Measurements from ENCODE around the gene AHCY. TPM values are rescaled to one million over a fixed set of nuclear protein-coding genes. Genes with fewer than 3 reads are reported as not detected.
"Not testable (repeated sequence)": the region's sequence is repeated elsewhere in the genome, so short reads cannot be mapped to it uniquely, and the experiment has no call there.

AHCY gene
- total RNA-seq, 1 experiment from 2014 or later: 350 TPM

DNA sequence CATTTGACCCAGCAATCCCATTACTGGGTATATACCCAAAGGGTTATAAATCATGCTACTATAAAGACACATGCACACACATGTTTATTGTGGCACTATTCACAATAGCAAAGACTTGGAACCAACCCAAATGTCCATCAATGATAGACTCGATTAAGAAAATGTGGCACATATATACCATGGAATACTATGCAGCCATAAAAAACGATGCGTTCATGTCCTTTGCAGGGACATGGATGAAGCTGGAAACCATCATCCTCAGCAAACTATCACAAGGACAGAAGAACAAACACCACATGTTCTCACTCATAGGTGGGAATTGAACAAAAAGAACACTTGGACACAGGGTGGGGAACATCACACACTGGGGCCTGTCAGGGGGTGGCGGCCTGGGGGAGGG lies 25.1 kb upstream of the AHCY start:
- H3K79me2 ChIP-seq (ENCODE audit: insufficient read depth, low read length); H3K9ac ChIP-seq (ENCODE audit: low read length); H4K20me1 ChIP-seq (ENCODE audit: insufficient read depth); H3K9me3 ChIP-seq (ENCODE audit: control insufficient read depth in 1 of 2, insufficient read depth in 1 of 2, low read depth in 1 of 2, low read length in 2 of 2); H3K36me3 ChIP-seq (ENCODE audit: control insufficient read depth in 1 of 2, insufficient read depth in 2 of 2, low read length in 2 of 2); H2AFZ ChIP-seq (ENCODE audit: low read depth, low read length, poor library complexity, severe bottlenecking); H3K27me3 ChIP-seq (ENCODE audit: insufficient read depth, low read length); intact Hi-C loops (cut with micrococcal nuclease); ATAC-seq; H3K4me1 ChIP-seq (ENCODE audit: control insufficient read depth in 1 of 2, insufficient read depth in 2 of 2, low read length in 2 of 2); RAD21 ChIA-PET (ENCODE audit: low non-redundant PET in 1 of 2, low total read pairs in 2 of 2, uncharacterized antibody in 2 of 2, unreplicated experiment in 2 of 2); H3K4me3 ChIP-seq (replicated peaks in 1 of 2; ENCODE audit: low read depth in 1 of 2, low read length in 2 of 2); POLR2A ChIA-PET; DNase-seq (ENCODE audit: low read depth, low spot score); BruUV-seq (replicated peaks); H3K27ac ChIP-seq (ENCODE audit: low read depth, low read length); H3K9me2 ChIP-seq (ENCODE audit: insufficient read depth); CTCF ChIA-PET; H3K4me2 ChIP-seq (ENCODE audit: low read length): not testable (repeated sequence)

DNA sequence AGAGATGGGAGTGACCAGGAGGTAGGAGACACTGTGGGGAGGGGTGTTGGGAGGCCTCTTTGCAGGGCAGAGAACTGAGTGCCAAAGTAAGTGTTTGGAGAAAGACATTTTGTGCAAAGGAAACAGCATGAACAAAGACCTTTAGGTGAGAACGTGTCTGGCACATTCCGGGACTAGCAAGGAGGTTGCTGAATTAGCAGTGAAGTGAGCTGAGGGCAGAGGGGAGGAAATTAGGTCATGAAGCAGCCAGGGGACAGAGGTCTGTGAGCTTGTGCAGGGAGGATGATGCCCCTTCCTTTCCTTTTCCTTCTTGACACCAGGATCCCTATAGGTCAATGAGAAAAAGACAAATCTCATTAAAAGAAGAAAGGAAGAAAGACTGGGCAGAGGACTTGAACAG lies 21.4 kb upstream of the AHCY start:
- Histone ChIP-seq H3K36me3 (ENCODE audit: control insufficient read depth in 1 of 2, insufficient read depth in 2 of 2, low read length in 2 of 2) (no peaks in the 10 kb centered on the region), H4K20me1 (ENCODE audit: insufficient read depth) (no peaks in the 10 kb centered on the region), H3K4me2 (ENCODE audit: low read length) (no peak overlapping the region), H3K27me3 (ENCODE audit: insufficient read depth, low read length) (no peaks in the 10 kb centered on the region), H3K9me3 (ENCODE audit: control insufficient read depth in 1 of 2, insufficient read depth in 1 of 2, low read depth in 1 of 2, low read length in 2 of 2) (no peaks in the 10 kb centered on the region), H3K4me3 (replicated peaks in 1 of 2; ENCODE audit: low read depth in 1 of 2, low read length in 2 of 2) (no peak overlapping the region), H2AFZ (ENCODE audit: low read depth, low read length, poor library complexity, severe bottlenecking) (no peak overlapping the region), H3K27ac (ENCODE audit: low read depth, low read length) (no peak overlapping the region), H3K9me2 (ENCODE audit: insufficient read depth) (no peaks in the 10 kb centered on the region), H3K79me2 (ENCODE audit: insufficient read depth, low read length) (no peaks in the 10 kb centered on the region), H3K4me1 (ENCODE audit: control insufficient read depth in 1 of 2, insufficient read depth in 2 of 2, low read length in 2 of 2) (0 out of 4 replicates have a peak, but pooled peaks cover 0 to 10% of the 10 kb centered on the region in 2 experiments), H3K9ac (ENCODE audit: low read length) (no peak overlapping the region)
- CTCF ChIA-PET: no interaction called here
- DNase-seq (ENCODE audit: low read depth, low spot score): no peak
- no peak for ATAC-seq
- TF ChIP-seq, protein P1, sequence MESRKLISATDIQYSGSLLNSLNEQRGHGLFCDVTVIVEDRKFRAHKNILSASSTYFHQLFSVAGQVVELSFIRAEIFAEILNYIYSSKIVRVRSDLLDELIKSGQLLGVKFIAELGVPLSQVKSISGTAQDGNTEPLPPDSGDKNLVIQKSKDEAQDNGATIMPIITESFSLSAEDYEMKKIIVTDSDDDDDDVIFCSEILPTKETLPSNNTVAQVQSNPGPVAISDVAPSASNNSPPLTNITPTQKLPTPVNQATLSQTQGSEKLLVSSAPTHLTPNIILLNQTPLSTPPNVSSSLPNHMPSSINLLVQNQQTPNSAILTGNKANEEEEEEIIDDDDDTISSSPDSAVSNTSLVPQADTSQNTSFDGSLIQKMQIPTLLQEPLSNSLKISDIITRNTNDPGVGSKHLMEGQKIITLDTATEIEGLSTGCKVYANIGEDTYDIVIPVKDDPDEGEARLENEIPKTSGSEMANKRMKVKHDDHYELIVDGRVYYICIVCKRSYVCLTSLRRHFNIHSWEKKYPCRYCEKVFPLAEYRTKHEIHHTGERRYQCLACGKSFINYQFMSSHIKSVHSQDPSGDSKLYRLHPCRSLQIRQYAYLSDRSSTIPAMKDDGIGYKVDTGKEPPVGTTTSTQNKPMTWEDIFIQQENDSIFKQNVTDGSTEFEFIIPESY (IDR thresholded peaks at IDR 0.05; ENCODE audit: extremely low read depth, insufficient replicate concordance, low read length): no peak
- TF ChIP-seq, protein P2, sequence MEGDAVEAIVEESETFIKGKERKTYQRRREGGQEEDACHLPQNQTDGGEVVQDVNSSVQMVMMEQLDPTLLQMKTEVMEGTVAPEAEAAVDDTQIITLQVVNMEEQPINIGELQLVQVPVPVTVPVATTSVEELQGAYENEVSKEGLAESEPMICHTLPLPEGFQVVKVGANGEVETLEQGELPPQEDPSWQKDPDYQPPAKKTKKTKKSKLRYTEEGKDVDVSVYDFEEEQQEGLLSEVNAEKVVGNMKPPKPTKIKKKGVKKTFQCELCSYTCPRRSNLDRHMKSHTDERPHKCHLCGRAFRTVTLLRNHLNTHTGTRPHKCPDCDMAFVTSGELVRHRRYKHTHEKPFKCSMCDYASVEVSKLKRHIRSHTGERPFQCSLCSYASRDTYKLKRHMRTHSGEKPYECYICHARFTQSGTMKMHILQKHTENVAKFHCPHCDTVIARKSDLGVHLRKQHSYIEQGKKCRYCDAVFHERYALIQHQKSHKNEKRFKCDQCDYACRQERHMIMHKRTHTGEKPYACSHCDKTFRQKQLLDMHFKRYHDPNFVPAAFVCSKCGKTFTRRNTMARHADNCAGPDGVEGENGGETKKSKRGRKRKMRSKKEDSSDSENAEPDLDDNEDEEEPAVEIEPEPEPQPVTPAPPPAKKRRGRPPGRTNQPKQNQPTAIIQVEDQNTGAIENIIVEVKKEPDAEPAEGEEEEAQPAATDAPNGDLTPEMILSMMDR (IDR thresholded peaks at IDR 0.05 in 2 of 3, conservative IDR thresholded peaks at IDR 0.05 in 1 of 3; ENCODE audit: borderline replicate concordance in 1 of 3, insufficient read depth in 1 of 3, low read depth in 2 of 3, low read length in 2 of 3): no peak
- TF ChIP-seq POLR2AphosphoS5 (IDR thresholded peaks at IDR 0.05; ENCODE audit: low read depth, low read length): no peak
- TF ChIP-seq, protein P3, sequence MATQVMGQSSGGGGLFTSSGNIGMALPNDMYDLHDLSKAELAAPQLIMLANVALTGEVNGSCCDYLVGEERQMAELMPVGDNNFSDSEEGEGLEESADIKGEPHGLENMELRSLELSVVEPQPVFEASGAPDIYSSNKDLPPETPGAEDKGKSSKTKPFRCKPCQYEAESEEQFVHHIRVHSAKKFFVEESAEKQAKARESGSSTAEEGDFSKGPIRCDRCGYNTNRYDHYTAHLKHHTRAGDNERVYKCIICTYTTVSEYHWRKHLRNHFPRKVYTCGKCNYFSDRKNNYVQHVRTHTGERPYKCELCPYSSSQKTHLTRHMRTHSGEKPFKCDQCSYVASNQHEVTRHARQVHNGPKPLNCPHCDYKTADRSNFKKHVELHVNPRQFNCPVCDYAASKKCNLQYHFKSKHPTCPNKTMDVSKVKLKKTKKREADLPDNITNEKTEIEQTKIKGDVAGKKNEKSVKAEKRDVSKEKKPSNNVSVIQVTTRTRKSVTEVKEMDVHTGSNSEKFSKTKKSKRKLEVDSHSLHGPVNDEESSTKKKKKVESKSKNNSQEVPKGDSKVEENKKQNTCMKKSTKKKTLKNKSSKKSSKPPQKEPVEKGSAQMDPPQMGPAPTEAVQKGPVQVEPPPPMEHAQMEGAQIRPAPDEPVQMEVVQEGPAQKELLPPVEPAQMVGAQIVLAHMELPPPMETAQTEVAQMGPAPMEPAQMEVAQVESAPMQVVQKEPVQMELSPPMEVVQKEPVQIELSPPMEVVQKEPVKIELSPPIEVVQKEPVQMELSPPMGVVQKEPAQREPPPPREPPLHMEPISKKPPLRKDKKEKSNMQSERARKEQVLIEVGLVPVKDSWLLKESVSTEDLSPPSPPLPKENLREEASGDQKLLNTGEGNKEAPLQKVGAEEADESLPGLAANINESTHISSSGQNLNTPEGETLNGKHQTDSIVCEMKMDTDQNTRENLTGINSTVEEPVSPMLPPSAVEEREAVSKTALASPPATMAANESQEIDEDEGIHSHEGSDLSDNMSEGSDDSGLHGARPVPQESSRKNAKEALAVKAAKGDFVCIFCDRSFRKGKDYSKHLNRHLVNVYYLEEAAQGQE (IDR thresholded peaks at IDR 0.05; ENCODE audit: low read depth): no peak
- TF ChIP-seq SRF (IDR thresholded peaks at IDR 0.05; ENCODE audit: low read depth): no peak
- TF ChIP-seq EGR1 (IDR thresholded peaks at IDR 0.05; ENCODE audit: low read depth): no peak
- no peak for TF ChIP-seq YY1 (IDR thresholded peaks at IDR 0.05; ENCODE audit: extremely low read depth, insufficient replicate concordance, low read depth, low read length)
- TF ChIP-seq RAD21 (IDR thresholded peaks at IDR 0.05; ENCODE audit: low read depth): no peak
- TF ChIP-seq ZFX (IDR thresholded peaks at IDR 0.05): no peak
- intact Hi-C loops (cut with micrococcal nuclease): no loop called here
- POLR2A ChIA-PET: no interaction called here
- RAD21 ChIA-PET (ENCODE audit: low non-redundant PET in 1 of 2, low total read pairs in 2 of 2, uncharacterized antibody in 2 of 2, unreplicated experiment in 2 of 2): no interaction called here
- no TSS peak for BruUV-seq (replicated peaks)

Measured in HCT116 (cell line).